ENCODE results near the gene CELA3B.
"Not testable (repeated sequence)": the region's sequence is repeated elsewhere in the genome, so short reads cannot be mapped to it uniquely, and the experiment has no call there.

Gene CELA3B

GRCh38 chr1:22018583-22019559 lies 42.0 kb downstream of the CELA3B start:
- DNase-seq: peak; percentile 79

GRCh38 chr1:22021061-22021460 lies 44.2 kb downstream of the CELA3B start:
- DNase-seq: no peak

GRCh38 chr1:22024485-22025367 lies 47.9 kb downstream of the CELA3B start:
- DNase-seq: no peak

- DNase-seq: peak; percentile 92
These were observed 48.7 kb downstream of the CELA3B start for GRCh38 chr1:22025368-22026155.

GRCh38 chr1:22026924-22027289 lies 50.1 kb downstream of the CELA3B start:
- no peak for DNase-seq

GRCh38 chr1:22030057-22030456 lies 53.2 kb downstream of the CELA3B start:
- DNase-seq: no peak

- no peak for DNase-seq
These were observed 53.7 kb downstream of the CELA3B start for GRCh38 chr1:22030473-22030872.

GRCh38 chr1:22031214-22031962 lies 54.6 kb downstream of the CELA3B start:
- DNase-seq: no peak

GRCh38 chr1:22034834-22035233 lies 58.0 kb downstream of the CELA3B start:
- DNase-seq: not testable (repeated sequence)

- no peak for DNase-seq
These were observed 60.7 kb downstream of the CELA3B start for GRCh38 chr1:22037520-22037919.

GRCh38 chr1:22038036-22038435 lies 61.2 kb downstream of the CELA3B start:
- DNase-seq: no peak
